ENCODE data around the gene KIF25. TPM values are rescaled to one million over a fixed set of nuclear protein-coding genes. Genes with fewer than 3 reads are reported as not detected.

Gene KIF25
- total and polyA plus RNA-seq, 4 donors, result 0.05 TPM; not detected in 3

DNA sequence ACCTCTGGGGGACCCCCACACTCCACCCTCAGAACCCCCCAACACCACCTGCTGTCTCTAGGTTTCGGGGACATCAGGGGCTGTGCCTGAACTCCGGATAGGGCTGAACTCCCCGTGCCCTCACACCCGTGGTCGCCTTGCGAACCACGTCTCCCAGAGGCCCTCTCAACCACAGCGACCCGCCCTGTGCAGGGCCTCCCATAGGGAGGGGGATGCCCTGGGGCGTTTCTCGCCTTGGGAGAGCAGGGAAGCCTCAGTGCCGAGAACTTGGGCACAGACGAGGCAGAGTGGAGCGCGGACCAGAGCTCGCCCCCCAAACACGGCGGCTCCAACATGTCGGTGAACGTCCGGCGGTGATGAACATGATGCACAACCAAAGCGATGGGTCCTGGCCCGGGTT, 74.8 kb downstream of the KIF25 start:
- no peak for DNase-seq (ENCODE audit: low spot score)
- no peak overlapping the region for H3K27ac ChIP-seq (ENCODE audit: low read depth in 1 of 2, low read length in 2 of 2)
- 94% methylated on average over 24 of the region's 24 CpGs for WGBS
- TF ChIP-seq, protein P1, sequence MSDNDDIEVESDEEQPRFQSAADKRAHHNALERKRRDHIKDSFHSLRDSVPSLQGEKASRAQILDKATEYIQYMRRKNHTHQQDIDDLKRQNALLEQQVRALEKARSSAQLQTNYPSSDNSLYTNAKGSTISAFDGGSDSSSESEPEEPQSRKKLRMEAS (IDR thresholded peaks at IDR 0.05), result no peak
- TF ChIP-seq, protein P2, sequence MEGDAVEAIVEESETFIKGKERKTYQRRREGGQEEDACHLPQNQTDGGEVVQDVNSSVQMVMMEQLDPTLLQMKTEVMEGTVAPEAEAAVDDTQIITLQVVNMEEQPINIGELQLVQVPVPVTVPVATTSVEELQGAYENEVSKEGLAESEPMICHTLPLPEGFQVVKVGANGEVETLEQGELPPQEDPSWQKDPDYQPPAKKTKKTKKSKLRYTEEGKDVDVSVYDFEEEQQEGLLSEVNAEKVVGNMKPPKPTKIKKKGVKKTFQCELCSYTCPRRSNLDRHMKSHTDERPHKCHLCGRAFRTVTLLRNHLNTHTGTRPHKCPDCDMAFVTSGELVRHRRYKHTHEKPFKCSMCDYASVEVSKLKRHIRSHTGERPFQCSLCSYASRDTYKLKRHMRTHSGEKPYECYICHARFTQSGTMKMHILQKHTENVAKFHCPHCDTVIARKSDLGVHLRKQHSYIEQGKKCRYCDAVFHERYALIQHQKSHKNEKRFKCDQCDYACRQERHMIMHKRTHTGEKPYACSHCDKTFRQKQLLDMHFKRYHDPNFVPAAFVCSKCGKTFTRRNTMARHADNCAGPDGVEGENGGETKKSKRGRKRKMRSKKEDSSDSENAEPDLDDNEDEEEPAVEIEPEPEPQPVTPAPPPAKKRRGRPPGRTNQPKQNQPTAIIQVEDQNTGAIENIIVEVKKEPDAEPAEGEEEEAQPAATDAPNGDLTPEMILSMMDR (IDR thresholded peaks at IDR 0.05; ENCODE audit: low read depth, low read length, missing input control), result no peak
- TF ChIP-seq, protein P3, sequence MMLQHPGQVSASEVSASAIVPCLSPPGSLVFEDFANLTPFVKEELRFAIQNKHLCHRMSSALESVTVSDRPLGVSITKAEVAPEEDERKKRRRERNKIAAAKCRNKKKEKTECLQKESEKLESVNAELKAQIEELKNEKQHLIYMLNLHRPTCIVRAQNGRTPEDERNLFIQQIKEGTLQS (IDR thresholded peaks at IDR 0.05), result no peak
- TF ChIP-seq EGR1 (IDR thresholded peaks at IDR 0.05; ENCODE audit: low read depth in 2 of 2), result no peak
- no peak for TF ChIP-seq TAF1 (conservative IDR thresholded peaks at IDR 0.05)
- TF ChIP-seq HNF4A (conservative IDR thresholded peaks at IDR 0.05), result no peak
- no peak for TF ChIP-seq YY1 (IDR thresholded peaks at IDR 0.05)
- TF ChIP-seq RXRA (IDR thresholded peaks at IDR 0.05), result no peak
- no peak for TF ChIP-seq HNF4G (IDR thresholded peaks at IDR 0.05)
- no peak for TF ChIP-seq JUND (IDR thresholded peaks at IDR 0.05)
- TF ChIP-seq NR2F2 (IDR thresholded peaks at IDR 0.05), result no peak
- TF ChIP-seq FOXA1 (IDR thresholded peaks at IDR 0.05), result no peak
- no peak for TF ChIP-seq GABPA (IDR thresholded peaks at IDR 0.05 in 1 of 2, conservative IDR thresholded peaks at IDR 0.05 in 1 of 2)
- TF ChIP-seq RAD21 (IDR thresholded peaks at IDR 0.05), result no peak
- no peak for TF ChIP-seq SP1 (IDR thresholded peaks at IDR 0.05)
- TF ChIP-seq, protein P4, sequence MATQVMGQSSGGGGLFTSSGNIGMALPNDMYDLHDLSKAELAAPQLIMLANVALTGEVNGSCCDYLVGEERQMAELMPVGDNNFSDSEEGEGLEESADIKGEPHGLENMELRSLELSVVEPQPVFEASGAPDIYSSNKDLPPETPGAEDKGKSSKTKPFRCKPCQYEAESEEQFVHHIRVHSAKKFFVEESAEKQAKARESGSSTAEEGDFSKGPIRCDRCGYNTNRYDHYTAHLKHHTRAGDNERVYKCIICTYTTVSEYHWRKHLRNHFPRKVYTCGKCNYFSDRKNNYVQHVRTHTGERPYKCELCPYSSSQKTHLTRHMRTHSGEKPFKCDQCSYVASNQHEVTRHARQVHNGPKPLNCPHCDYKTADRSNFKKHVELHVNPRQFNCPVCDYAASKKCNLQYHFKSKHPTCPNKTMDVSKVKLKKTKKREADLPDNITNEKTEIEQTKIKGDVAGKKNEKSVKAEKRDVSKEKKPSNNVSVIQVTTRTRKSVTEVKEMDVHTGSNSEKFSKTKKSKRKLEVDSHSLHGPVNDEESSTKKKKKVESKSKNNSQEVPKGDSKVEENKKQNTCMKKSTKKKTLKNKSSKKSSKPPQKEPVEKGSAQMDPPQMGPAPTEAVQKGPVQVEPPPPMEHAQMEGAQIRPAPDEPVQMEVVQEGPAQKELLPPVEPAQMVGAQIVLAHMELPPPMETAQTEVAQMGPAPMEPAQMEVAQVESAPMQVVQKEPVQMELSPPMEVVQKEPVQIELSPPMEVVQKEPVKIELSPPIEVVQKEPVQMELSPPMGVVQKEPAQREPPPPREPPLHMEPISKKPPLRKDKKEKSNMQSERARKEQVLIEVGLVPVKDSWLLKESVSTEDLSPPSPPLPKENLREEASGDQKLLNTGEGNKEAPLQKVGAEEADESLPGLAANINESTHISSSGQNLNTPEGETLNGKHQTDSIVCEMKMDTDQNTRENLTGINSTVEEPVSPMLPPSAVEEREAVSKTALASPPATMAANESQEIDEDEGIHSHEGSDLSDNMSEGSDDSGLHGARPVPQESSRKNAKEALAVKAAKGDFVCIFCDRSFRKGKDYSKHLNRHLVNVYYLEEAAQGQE (IDR thresholded peaks at IDR 0.05), result no peak
- TF ChIP-seq, protein P5, sequence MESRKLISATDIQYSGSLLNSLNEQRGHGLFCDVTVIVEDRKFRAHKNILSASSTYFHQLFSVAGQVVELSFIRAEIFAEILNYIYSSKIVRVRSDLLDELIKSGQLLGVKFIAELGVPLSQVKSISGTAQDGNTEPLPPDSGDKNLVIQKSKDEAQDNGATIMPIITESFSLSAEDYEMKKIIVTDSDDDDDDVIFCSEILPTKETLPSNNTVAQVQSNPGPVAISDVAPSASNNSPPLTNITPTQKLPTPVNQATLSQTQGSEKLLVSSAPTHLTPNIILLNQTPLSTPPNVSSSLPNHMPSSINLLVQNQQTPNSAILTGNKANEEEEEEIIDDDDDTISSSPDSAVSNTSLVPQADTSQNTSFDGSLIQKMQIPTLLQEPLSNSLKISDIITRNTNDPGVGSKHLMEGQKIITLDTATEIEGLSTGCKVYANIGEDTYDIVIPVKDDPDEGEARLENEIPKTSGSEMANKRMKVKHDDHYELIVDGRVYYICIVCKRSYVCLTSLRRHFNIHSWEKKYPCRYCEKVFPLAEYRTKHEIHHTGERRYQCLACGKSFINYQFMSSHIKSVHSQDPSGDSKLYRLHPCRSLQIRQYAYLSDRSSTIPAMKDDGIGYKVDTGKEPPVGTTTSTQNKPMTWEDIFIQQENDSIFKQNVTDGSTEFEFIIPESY (IDR thresholded peaks at IDR 0.05), result no peak
- H3K36me3 ChIP-seq (ENCODE audit: control insufficient read depth in 4 of 4, insufficient read depth in 3 of 4, low read depth in 1 of 4, low read length in 3 of 4), result no peaks in the 10 kb centered on the region
- H3K4me3 ChIP-seq (ENCODE audit: low read depth in 1 of 3, low read length in 3 of 3), result no peak overlapping the region
- no peaks in the 10 kb centered on the region for H3K4me1 ChIP-seq (ENCODE audit: control insufficient read depth in 4 of 4, insufficient read depth in 4 of 4, low read length in 3 of 4)
- no peak overlapping the region for H3K9ac ChIP-seq (ENCODE audit: low read depth in 1 of 2, low read length in 2 of 2)
- no peaks in the 10 kb centered on the region for H3K27me3 ChIP-seq (ENCODE audit: control insufficient read depth in 4 of 4, insufficient read depth in 4 of 4, low read length in 3 of 4)
- H3K9me3 ChIP-seq (ENCODE audit: control insufficient read depth in 4 of 4, low read length in 3 of 4), result no peaks in the 10 kb centered on the region

DNA sequence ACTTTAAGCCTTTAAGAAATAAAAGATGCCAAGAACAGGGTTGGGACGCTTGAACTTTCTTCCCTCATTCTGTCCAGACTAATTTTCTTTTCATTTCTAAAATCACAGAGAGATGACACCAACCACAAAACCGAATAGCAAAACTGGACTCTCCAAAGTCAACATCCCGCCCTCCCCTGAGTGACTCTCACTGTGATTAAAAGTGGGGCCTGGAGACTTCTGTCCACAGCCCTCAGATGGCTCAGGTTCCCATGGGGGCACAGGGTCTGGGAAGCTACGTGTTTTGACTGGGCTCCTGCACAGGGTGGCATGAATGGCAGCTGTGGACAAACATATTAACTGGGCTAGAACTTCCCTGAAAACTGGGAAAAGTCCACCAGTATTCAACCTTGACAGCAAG, 75.3 kb downstream of the KIF25 start:
- no peak overlapping the region for H3K4me3 ChIP-seq (ENCODE audit: low read depth in 1 of 3, low read length in 3 of 3)
- no peak overlapping the region for H3K9ac ChIP-seq (ENCODE audit: low read depth in 1 of 2, low read length in 2 of 2)
- no peaks in the 10 kb centered on the region for H3K36me3 ChIP-seq (ENCODE audit: control insufficient read depth in 4 of 4, insufficient read depth in 3 of 4, low read depth in 1 of 4, low read length in 3 of 4)
- H3K9me3 ChIP-seq (ENCODE audit: control insufficient read depth in 4 of 4, low read length in 3 of 4), result no peaks in the 10 kb centered on the region
- DNase-seq (ENCODE audit: low spot score), result no peak
- no peaks in the 10 kb centered on the region for H3K4me1 ChIP-seq (ENCODE audit: control insufficient read depth in 4 of 4, insufficient read depth in 4 of 4, low read length in 3 of 4)
- TF ChIP-seq, protein P5 (IDR thresholded peaks at IDR 0.05), result no peak
- TF ChIP-seq YY1 (IDR thresholded peaks at IDR 0.05) (no peak), NR2F2 (IDR thresholded peaks at IDR 0.05) (no peak), RAD21 (IDR thresholded peaks at IDR 0.05) (no peak), GABPA (IDR thresholded peaks at IDR 0.05 in 1 of 2, conservative IDR thresholded peaks at IDR 0.05 in 1 of 2) (no peak), HNF4G (IDR thresholded peaks at IDR 0.05) (no peak), RXRA (IDR thresholded peaks at IDR 0.05) (no peak), FOXA2 (IDR thresholded peaks at IDR 0.05) (no peak), SP1 (IDR thresholded peaks at IDR 0.05) (no peak), FOXA1 (IDR thresholded peaks at IDR 0.05) (no peak), HNF4A (conservative IDR thresholded peaks at IDR 0.05) (no peak)
- TF ChIP-seq, protein P1 (IDR thresholded peaks at IDR 0.05), result no peak
- TF ChIP-seq, protein P3 (IDR thresholded peaks at IDR 0.05), result no peak
- TF ChIP-seq, protein P2 (IDR thresholded peaks at IDR 0.05; ENCODE audit: low read depth, low read length, missing input control), result no peak
- H3K27ac ChIP-seq (ENCODE audit: low read depth in 1 of 2, low read length in 2 of 2), result no peak overlapping the region
- no peaks in the 10 kb centered on the region for H3K27me3 ChIP-seq (ENCODE audit: control insufficient read depth in 4 of 4, insufficient read depth in 4 of 4, low read length in 3 of 4)
- WGBS, result 80% methylated on average over 4 of the region's 4 CpGs
